ENCODE measurements around the gene WWC2. TPM values are rescaled to one million over a fixed set of nuclear protein-coding genes. Genes with fewer than 3 reads are reported as not detected.

The WWC2 gene
- total and polyA plus RNA-seq, 4 donors: 7.1 to 50.3 (median 24.9) TPM

DNA sequence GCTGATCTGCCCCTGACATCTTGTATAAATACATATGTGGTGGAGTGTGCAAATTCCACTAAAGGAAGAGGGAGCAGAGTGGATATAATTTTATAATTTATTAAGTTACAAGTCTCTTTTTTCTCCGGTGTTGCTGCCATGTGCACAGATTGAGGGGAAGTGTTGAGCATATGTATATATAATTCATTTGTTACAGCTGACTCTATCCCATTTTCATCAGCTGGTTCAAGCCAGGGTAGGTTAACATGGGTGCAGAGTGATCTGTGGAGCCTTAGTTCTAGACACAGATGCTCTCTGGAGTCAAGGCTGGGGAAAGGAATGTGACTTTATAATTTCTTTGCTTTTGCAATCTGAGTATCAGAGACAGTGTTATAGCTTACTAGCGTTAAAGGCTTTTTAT, 103.5 kb downstream of the WWC2 start:
- H3K4me3 ChIP-seq (ENCODE audit: low read length in 2 of 2): no peak overlapping the region
- no peak overlapping the region for H3K27ac ChIP-seq (ENCODE audit: low read depth in 1 of 2, low read length in 2 of 2)
- WGBS, 2 donors: 80 to 91% methylated on average over 2 of the region's 2 CpGs
- H3K27me3 ChIP-seq (ENCODE audit: control insufficient read depth in 1 of 2, insufficient read depth in 2 of 2, low read length in 1 of 2): no peaks in the 10 kb centered on the region
- H3K36me3 ChIP-seq (ENCODE audit: control insufficient read depth in 1 of 2, insufficient read depth in 2 of 2, low read length in 1 of 2): no peaks in the 10 kb centered on the region
- ATAC-seq (ENCODE audit: low FRiP score) (no peak), DNase-seq (no peak)
- no peaks in the 10 kb centered on the region for H3K4me1 ChIP-seq (ENCODE audit: control insufficient read depth in 1 of 2, insufficient read depth in 2 of 2, low read length in 2 of 2)
- no peaks in the 10 kb centered on the region for H3K9me3 ChIP-seq (ENCODE audit: control insufficient read depth, low read length)
- intact Hi-C loops (cut with DNase I): no loop called here

DNA sequence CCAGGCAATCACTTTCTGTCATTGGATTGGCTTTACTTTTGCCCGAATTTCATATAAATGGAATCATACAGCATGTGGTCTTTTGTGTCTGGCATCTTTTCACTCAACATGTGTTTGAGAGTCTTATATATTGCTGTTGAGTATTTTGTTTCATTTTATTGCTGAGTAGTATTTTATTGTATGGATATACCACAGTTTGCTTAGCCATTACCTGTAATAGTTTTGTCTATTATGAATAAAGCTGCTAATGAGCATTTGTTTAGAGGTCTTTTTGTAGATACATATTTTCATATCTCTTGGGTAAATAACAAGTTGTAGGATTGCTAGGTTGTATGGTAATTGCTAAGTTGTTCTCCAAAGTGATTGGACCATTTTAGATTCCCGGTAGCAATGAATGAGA, 105.7 kb downstream of the WWC2 start:
- intact Hi-C loops (cut with DNase I): no loop called here
- H3K27ac ChIP-seq (ENCODE audit: low read depth in 1 of 2, low read length in 2 of 2): no peak overlapping the region
- 97% methylated on average over 2 of the region's 2 CpGs for WGBS, 2 donors
- DNase-seq: no peak
- H3K4me3 ChIP-seq (ENCODE audit: low read length in 2 of 2): no peak overlapping the region
- no peaks in the 10 kb centered on the region for H3K36me3 ChIP-seq (ENCODE audit: control insufficient read depth in 1 of 2, insufficient read depth in 2 of 2, low read length in 1 of 2)
- no peaks in the 10 kb centered on the region for H3K4me1 ChIP-seq (ENCODE audit: control insufficient read depth in 1 of 2, insufficient read depth in 2 of 2, low read length in 2 of 2)
- no peaks in the 10 kb centered on the region for H3K27me3 ChIP-seq (ENCODE audit: control insufficient read depth in 1 of 2, insufficient read depth in 2 of 2, low read length in 1 of 2)
- H3K9me3 ChIP-seq (ENCODE audit: control insufficient read depth, low read length): no peaks in the 10 kb centered on the region
- ATAC-seq (ENCODE audit: low FRiP score): no peak

DNA sequence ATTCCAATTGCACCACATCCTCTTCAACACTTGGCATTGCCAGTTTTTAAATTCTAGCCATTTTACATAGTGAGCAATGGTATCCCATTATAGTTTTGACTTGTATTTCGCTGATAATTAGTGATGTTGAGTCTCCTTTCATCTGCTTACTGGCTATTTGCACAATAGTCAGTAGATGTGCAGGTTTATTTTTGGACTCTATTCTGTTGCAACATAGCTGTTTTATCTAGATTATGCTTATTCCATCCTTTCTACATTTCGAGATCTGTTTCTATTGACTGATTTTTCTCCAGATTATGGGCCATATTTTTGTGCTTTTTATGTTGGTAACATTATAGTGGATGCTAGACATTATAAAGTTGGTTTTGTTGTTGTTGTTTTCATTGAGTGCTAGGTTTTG, 106.1 kb downstream of the WWC2 start:
- DNase-seq (no peak), ATAC-seq (ENCODE audit: low FRiP score) (no peak)
- H3K4me3 ChIP-seq (ENCODE audit: low read length in 2 of 2): no peak overlapping the region
- H3K27ac ChIP-seq (ENCODE audit: low read depth in 1 of 2, low read length in 2 of 2): no peak overlapping the region
- no peaks in the 10 kb centered on the region for H3K36me3 ChIP-seq (ENCODE audit: control insufficient read depth in 1 of 2, insufficient read depth in 2 of 2, low read length in 1 of 2)
- H3K27me3 ChIP-seq (ENCODE audit: control insufficient read depth in 1 of 2, insufficient read depth in 2 of 2, low read length in 1 of 2): no peaks in the 10 kb centered on the region
- no peaks in the 10 kb centered on the region for H3K4me1 ChIP-seq (ENCODE audit: control insufficient read depth in 1 of 2, insufficient read depth in 2 of 2, low read length in 2 of 2)
- intact Hi-C loops (cut with DNase I): no loop called here
- WGBS, 2 donors: 48% methylated on average over 2 of the region's 2 CpGs
- H3K9me3 ChIP-seq (ENCODE audit: control insufficient read depth, low read length): no peaks in the 10 kb centered on the region

DNA sequence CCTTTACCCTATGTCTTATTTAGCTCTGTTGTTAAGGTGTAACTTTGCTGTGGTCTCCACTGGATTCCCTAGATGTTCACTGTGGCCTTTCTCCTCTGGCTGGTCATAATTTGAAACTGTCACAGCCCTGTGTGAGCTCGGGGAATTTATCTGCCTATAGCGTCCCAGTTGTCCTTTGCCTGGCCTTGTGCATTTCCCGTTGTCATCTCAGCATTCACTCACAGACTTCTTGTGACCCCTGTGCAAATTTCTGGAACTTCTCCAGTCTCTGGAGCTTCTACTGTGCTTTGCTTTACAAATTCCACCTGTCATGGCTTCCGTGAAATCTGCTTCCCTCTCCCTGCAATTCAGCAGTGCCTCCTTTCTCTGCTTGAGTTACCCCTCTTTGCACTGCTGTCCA, 106.7 kb downstream of the WWC2 start:
- no peaks in the 10 kb centered on the region for H3K27me3 ChIP-seq (ENCODE audit: control insufficient read depth in 1 of 2, insufficient read depth in 2 of 2, low read length in 1 of 2)
- intact Hi-C loops (cut with DNase I): no loop called here
- H3K4me3 ChIP-seq (ENCODE audit: low read length in 2 of 2): no peak overlapping the region
- peaks cover 0 to 2% of the 10 kb centered on the region in 2 donors for H3K36me3 ChIP-seq (ENCODE audit: control insufficient read depth in 1 of 2, insufficient read depth in 2 of 2, low read length in 1 of 2)
- ATAC-seq (ENCODE audit: low FRiP score) (no peak), DNase-seq (no peak)
- no peak overlapping the region for H3K27ac ChIP-seq (ENCODE audit: low read depth in 1 of 2, low read length in 2 of 2)
- 72 to 79% methylated on average over 4 of the region's 4 CpGs for WGBS, 2 donors
- no peaks in the 10 kb centered on the region for H3K9me3 ChIP-seq (ENCODE audit: control insufficient read depth, low read length)
- no peaks in the 10 kb centered on the region for H3K4me1 ChIP-seq (ENCODE audit: control insufficient read depth in 1 of 2, insufficient read depth in 2 of 2, low read length in 2 of 2)

DNA sequence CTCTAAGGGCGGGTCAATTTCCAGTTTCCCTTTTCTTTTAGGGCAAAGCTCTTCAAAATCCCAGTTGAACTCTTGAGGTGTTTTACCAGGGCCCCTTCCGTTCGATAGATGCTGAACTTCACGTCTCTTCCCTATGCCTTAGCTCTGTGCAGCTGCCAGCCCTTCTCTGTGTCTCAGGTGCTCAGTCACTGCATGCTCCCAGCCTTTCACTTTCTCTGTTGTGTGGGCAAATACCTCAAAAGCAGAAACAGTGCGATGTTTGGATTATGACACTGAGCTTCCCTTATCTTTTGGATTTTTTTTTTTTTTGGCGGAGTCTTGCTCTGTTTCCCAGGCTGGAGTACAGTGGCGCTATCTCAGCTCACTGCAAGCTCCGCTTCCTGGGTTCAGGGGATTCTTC, 112.5 kb downstream of the WWC2 start:
- WGBS, 2 donors: 93 to 95% methylated on average over 8 of the region's 8 CpGs
- Histone ChIP-seq H3K27me3 (ENCODE audit: control insufficient read depth in 1 of 2, insufficient read depth in 2 of 2, low read length in 1 of 2) (no peaks in the 10 kb centered on the region), H3K9me3 (ENCODE audit: control insufficient read depth, low read length) (no peaks in the 10 kb centered on the region), H3K4me3 (ENCODE audit: low read length in 2 of 2) (no peak overlapping the region), H3K4me1 (ENCODE audit: control insufficient read depth in 1 of 2, insufficient read depth in 2 of 2, low read length in 2 of 2) (no peaks in the 10 kb centered on the region), H3K27ac (ENCODE audit: low read depth in 1 of 2, low read length in 2 of 2) (no peak overlapping the region), H3K36me3 (ENCODE audit: control insufficient read depth in 1 of 2, insufficient read depth in 2 of 2, low read length in 1 of 2) (peaks cover 0 to 2% of the 10 kb centered on the region in 2 donors)
- DNase-seq (no peak), ATAC-seq (ENCODE audit: low FRiP score) (no peak)
- intact Hi-C loops (cut with DNase I): loop anchor here in 1 of 2 donors (5.0 kb wide), 1 partner anchor 446 kb away; the partner anchor contains the start of genes RWDD4 and TRAPPC11

DNA sequence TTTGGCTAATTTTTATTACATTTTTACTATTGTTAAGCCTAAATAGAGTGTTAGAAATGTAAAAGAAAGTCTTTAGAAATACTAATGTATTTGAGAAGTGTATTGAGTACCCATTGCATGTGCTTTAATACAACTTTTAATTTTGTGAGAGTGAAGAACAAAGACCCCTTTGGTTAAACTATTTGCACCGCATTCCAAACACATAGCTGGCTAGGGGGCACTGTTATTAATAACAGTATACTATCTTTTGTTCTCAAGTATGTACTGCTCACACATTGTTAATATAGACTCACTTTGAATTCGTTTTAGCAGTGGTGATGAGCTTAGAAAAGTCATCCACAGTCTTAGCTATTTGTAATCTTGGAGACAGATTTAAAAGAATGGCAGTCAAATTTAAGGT, 114.9 kb downstream of the WWC2 start:
- H3K4me3 ChIP-seq (ENCODE audit: low read length in 2 of 2): no peak overlapping the region
- intact Hi-C loops (cut with DNase I): loop anchor here in 1 of 2 donors (5.0 kb wide), 1 partner anchor 443 kb away; the partner anchor contains the start of genes RWDD4 and TRAPPC11
- H3K36me3 ChIP-seq (ENCODE audit: control insufficient read depth in 1 of 2, insufficient read depth in 2 of 2, low read length in 1 of 2): peaks cover 0 to 2% of the 10 kb centered on the region in 2 donors
- ATAC-seq (ENCODE audit: low FRiP score) (no peak), DNase-seq (no peak)
- H3K27ac ChIP-seq (ENCODE audit: low read depth in 1 of 2, low read length in 2 of 2): no peak overlapping the region
- no peaks in the 10 kb centered on the region for H3K9me3 ChIP-seq (ENCODE audit: control insufficient read depth, low read length)
- no peaks in the 10 kb centered on the region for H3K4me1 ChIP-seq (ENCODE audit: control insufficient read depth in 1 of 2, insufficient read depth in 2 of 2, low read length in 2 of 2)
- 75 to 80% methylated on average over 2 of the region's 2 CpGs for WGBS, 2 donors
- H3K27me3 ChIP-seq (ENCODE audit: control insufficient read depth in 1 of 2, insufficient read depth in 2 of 2, low read length in 1 of 2): no peaks in the 10 kb centered on the region

DNA sequence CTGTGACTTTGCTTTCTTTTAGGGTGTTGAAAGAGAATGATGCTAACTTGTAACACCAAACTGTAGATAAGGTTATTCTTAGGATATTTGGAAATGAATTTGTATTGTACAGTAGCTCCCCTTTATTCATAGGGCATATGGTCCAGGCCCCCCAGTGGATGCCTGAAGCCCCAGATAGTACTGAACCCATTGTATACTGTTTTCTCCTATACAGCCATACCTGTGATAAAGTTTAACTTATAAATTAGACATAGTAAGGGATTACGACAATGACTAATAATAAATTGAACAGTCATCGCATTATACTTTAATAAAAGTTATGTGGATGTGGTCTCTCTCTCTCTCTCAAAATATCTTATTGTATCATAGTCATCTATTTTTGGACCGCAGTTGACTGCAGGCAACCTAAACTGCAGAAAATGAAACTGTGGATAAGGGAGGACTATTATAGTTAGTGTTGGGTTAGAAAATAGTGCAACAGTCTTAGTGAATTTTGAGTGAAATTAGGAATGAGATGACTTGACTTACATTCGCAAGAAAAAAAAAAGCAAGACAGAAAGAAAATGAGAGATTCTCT, 115.9 kb downstream of the WWC2 start:
- DNase-seq: no peak
- no peak overlapping the region for H3K27ac ChIP-seq (ENCODE audit: low read depth in 1 of 2, low read length in 2 of 2)
- H3K9me3 ChIP-seq (ENCODE audit: control insufficient read depth, low read length): no peaks in the 10 kb centered on the region
- ATAC-seq (ENCODE audit: low FRiP score): no peak
- intact Hi-C loops (cut with DNase I): loop anchor here in 1 of 2 donors (5.0 kb wide), 1 partner anchor 442 kb away; the partner anchor contains the start of genes RWDD4 and TRAPPC11
- no peak overlapping the region for H3K4me3 ChIP-seq (ENCODE audit: low read length in 2 of 2)
- WGBS, 2 donors: 42 to 48% methylated on average over 4 of the region's 4 CpGs
- H3K36me3 ChIP-seq (ENCODE audit: control insufficient read depth in 1 of 2, insufficient read depth in 2 of 2, low read length in 1 of 2): peaks cover 0 to 2% of the 10 kb centered on the region in 2 donors
- no peaks in the 10 kb centered on the region for H3K27me3 ChIP-seq (ENCODE audit: control insufficient read depth in 1 of 2, insufficient read depth in 2 of 2, low read length in 1 of 2)
- peaks cover 0 to 3% of the 10 kb centered on the region in 2 donors for H3K4me1 ChIP-seq (ENCODE audit: control insufficient read depth in 1 of 2, insufficient read depth in 2 of 2, low read length in 2 of 2)

DNA sequence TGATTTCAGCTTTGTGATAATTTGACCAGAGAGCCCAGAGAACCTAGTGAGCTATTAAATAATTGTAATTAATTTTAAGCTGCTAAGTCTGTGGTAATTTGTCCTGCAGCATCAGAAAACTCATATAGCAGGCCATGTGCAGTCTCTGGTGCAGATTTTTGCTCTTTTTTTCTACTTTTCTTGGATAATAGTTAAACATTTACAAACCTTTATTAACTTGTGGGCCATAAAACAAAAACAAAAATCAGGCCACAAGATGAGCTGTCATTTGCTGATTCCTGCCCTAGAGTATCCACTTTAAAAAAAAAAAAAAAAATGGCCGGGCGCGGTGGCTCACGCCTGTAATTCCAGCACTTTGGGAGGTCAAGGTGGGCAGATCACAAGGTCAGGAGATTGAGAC, 121.2 kb downstream of the WWC2 start:
- intact Hi-C loops (cut with DNase I): no loop called here
- Histone ChIP-seq H3K4me3 (ENCODE audit: low read length in 2 of 2) (no peak overlapping the region), H3K36me3 (ENCODE audit: control insufficient read depth in 1 of 2, insufficient read depth in 2 of 2, low read length in 1 of 2) (no peaks in the 10 kb centered on the region), H3K4me1 (ENCODE audit: control insufficient read depth in 1 of 2, insufficient read depth in 2 of 2, low read length in 2 of 2) (peaks cover 0 to 3% of the 10 kb centered on the region in 2 donors), H3K27ac (ENCODE audit: low read depth in 1 of 2, low read length in 2 of 2) (peak overlapping the region in 1 of 2 donors; percentile 36), H3K27me3 (ENCODE audit: control insufficient read depth in 1 of 2, insufficient read depth in 2 of 2, low read length in 1 of 2) (no peaks in the 10 kb centered on the region), H3K9me3 (ENCODE audit: control insufficient read depth, low read length) (no peaks in the 10 kb centered on the region)
- WGBS, 2 donors: 98% methylated on average over 4 of the region's 4 CpGs
- DNase-seq (no peak), ATAC-seq (ENCODE audit: low FRiP score) (no peak)

DNA sequence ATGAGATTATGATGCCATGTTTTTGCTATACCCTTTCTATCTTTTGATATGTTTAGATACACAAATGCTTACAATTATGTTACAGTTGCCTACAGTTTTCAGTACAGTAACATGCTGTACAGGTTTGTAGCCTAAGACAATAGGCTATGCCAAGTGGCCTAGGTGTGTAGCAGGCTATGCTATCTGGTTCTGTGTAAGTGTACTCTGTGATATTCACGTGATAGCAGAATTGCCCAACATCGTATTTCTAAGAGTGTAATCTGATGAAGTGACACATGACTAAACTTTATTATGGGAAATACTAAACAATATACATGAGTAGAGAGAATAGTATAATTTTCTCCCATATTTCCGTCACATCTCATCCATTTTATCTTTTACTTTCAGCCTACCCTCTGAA, 124.0 kb downstream of the WWC2 start:
- H3K36me3 ChIP-seq (ENCODE audit: control insufficient read depth in 1 of 2, insufficient read depth in 2 of 2, low read length in 1 of 2): peaks cover 0 to 2% of the 10 kb centered on the region in 2 donors
- no peak for DNase-seq
- no peak for ATAC-seq (ENCODE audit: low FRiP score)

More for the DNA sequence above, 124.0 kb downstream of the WWC2 start:
- intact Hi-C loops (cut with DNase I): no loop called here
- Histone ChIP-seq H3K4me3 (ENCODE audit: low read length in 2 of 2) (no peak overlapping the region), H3K9me3 (ENCODE audit: control insufficient read depth, low read length) (no peaks in the 10 kb centered on the region), H3K27me3 (ENCODE audit: control insufficient read depth in 1 of 2, insufficient read depth in 2 of 2, low read length in 1 of 2) (no peaks in the 10 kb centered on the region), H3K27ac (ENCODE audit: low read depth in 1 of 2, low read length in 2 of 2) (no peak overlapping the region), H3K4me1 (ENCODE audit: control insufficient read depth in 1 of 2, insufficient read depth in 2 of 2, low read length in 2 of 2) (peaks cover 0 to 3% of the 10 kb centered on the region in 2 donors)
- WGBS, 2 donors: 93 to 94% methylated on average over 3 of the region's 3 CpGs
